ENCODE measurements around the gene ADAMTSL4. TPM values are rescaled to one million over a fixed set of nuclear protein-coding genes. Genes with fewer than 3 reads are reported as not detected.

ADAMTSL4 gene
- total and polyA plus RNA-seq, 4 donors: 5.6 to 12.2 (median 11.5) TPM

DNA sequence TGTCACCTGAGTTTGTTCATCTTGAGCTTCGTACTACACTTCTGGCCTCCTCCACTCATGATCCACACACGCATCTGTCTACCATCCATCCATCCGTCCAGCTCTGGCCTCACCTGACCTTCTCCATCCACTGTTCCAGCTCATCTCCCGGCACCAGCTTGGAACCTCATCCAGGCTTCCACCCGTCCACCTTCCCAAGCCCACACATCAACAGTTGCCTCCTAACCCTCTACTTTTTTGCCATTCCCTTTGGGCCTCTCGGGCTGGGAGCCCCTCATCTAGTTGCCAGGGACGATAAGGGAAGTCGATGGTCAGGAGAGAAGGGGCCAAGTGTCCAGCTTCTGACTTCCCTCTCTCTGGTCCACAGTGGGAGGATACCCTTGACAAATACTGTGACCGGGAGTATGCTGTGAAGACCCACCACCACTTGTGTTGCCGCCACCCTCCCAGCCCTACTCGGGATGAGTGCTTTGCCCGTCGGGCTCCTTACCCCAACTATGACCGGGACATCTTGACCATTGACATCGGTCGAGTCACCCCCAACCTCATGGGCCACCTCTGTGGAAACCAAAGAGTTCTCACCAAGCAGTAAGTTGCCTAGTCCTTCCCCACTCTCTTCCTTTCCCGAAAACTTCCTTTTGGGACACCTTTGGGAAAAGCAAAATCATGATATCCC lies 37.1 kb upstream of the ADAMTSL4 start:
- Histone ChIP-seq H3K27ac (ENCODE audit: low read depth in 1 of 2, low read length in 2 of 2) (no peak overlapping the region), H3K27me3 (ENCODE audit: control insufficient read depth in 4 of 4, insufficient read depth in 4 of 4, low read length in 3 of 4) (no peaks in the 10 kb centered on the region), H3K4me3 (ENCODE audit: low read depth in 1 of 3, low read length in 3 of 3) (no peak overlapping the region), H3K36me3 (ENCODE audit: control insufficient read depth in 4 of 4, insufficient read depth in 3 of 4, low read depth in 1 of 4, low read length in 3 of 4) (peaks cover 0 to 4% (median 3%) of the 10 kb centered on the region in 4 donors), H3K9me3 (ENCODE audit: control insufficient read depth in 4 of 4, low read length in 3 of 4) (no peaks in the 10 kb centered on the region), H3K9ac (ENCODE audit: low read depth in 1 of 2, low read length in 2 of 2) (no peak overlapping the region), H3K4me1 (ENCODE audit: control insufficient read depth in 4 of 4, insufficient read depth in 4 of 4, low read length in 3 of 4) (peaks cover 2 to 17% (median 8%) of the 10 kb centered on the region in 4 donors)
- WGBS: 86% methylated on average over 17 of the region's 17 CpGs
- no peak for DNase-seq (ENCODE audit: low spot score)
- TF ChIP-seq YY1 (IDR thresholded peaks at IDR 0.05) (no peak), FOXA2 (IDR thresholded peaks at IDR 0.05) (no peak), RAD21 (IDR thresholded peaks at IDR 0.05) (no peak), RXRA (IDR thresholded peaks at IDR 0.05) (no peak), JUND (IDR thresholded peaks at IDR 0.05) (no peak), NR2F2 (IDR thresholded peaks at IDR 0.05) (no peak)

- TF ChIP-seq HNF4G (IDR thresholded peaks at IDR 0.05) (no peak), RXRA (IDR thresholded peaks at IDR 0.05) (no peak), RAD21 (IDR thresholded peaks at IDR 0.05) (no peak), FOXA2 (IDR thresholded peaks at IDR 0.05) (no peak)
- TF ChIP-seq, protein P1, sequence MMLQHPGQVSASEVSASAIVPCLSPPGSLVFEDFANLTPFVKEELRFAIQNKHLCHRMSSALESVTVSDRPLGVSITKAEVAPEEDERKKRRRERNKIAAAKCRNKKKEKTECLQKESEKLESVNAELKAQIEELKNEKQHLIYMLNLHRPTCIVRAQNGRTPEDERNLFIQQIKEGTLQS (IDR thresholded peaks at IDR 0.05): no peak
- TF ChIP-seq, protein P2, sequence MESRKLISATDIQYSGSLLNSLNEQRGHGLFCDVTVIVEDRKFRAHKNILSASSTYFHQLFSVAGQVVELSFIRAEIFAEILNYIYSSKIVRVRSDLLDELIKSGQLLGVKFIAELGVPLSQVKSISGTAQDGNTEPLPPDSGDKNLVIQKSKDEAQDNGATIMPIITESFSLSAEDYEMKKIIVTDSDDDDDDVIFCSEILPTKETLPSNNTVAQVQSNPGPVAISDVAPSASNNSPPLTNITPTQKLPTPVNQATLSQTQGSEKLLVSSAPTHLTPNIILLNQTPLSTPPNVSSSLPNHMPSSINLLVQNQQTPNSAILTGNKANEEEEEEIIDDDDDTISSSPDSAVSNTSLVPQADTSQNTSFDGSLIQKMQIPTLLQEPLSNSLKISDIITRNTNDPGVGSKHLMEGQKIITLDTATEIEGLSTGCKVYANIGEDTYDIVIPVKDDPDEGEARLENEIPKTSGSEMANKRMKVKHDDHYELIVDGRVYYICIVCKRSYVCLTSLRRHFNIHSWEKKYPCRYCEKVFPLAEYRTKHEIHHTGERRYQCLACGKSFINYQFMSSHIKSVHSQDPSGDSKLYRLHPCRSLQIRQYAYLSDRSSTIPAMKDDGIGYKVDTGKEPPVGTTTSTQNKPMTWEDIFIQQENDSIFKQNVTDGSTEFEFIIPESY (IDR thresholded peaks at IDR 0.05): no peak
- no peak overlapping the region for H3K4me3 ChIP-seq (ENCODE audit: low read depth in 1 of 3, low read length in 3 of 3)
- no peaks in the 10 kb centered on the region for H3K9me3 ChIP-seq (ENCODE audit: control insufficient read depth in 4 of 4, low read length in 3 of 4)
- no peak overlapping the region for H3K27ac ChIP-seq (ENCODE audit: low read depth in 1 of 2, low read length in 2 of 2)
- peaks cover 2 to 17% (median 9%) of the 10 kb centered on the region in 4 donors for H3K4me1 ChIP-seq (ENCODE audit: control insufficient read depth in 4 of 4, insufficient read depth in 4 of 4, low read length in 3 of 4)
- H3K27me3 ChIP-seq (ENCODE audit: control insufficient read depth in 4 of 4, insufficient read depth in 4 of 4, low read length in 3 of 4): no peaks in the 10 kb centered on the region
- no peak for DNase-seq (ENCODE audit: low spot score)
- whole genome bisulfite sequencing: 85% methylated on average over 2 of the region's 2 CpGs
- H3K36me3 ChIP-seq (ENCODE audit: control insufficient read depth in 4 of 4, insufficient read depth in 3 of 4, low read depth in 1 of 4, low read length in 3 of 4): peaks cover 0 to 3% (median 1%) of the 10 kb centered on the region in 4 donors
- no peak overlapping the region for H3K9ac ChIP-seq (ENCODE audit: low read depth in 1 of 2, low read length in 2 of 2)
These were observed 36.4 kb upstream of the ADAMTSL4 start for GRCh38 chr1:150512846-150513245.

DNA sequence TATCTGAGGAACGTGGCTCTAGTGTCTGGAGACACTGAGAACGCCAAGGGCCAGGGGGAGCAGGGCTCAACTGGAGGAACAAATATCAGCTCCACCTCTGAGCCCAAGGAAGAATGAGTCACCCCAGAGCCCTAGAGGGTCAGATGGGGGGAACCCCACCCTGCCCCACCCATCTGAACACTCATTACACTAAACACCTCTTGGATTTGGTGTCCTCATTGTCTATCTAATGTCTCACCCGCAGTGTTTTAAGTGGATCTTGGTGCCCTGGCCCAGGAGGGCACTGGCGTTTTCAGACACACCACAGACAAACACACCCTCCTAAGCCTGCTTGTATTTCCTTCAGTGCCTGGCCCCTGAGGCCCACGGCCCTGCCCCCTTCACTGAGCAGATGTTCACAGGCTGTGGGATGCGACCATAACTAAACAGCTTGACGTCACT lies 35.8 kb upstream of the ADAMTSL4 start:
- no peak overlapping the region for H3K9ac ChIP-seq (ENCODE audit: low read depth in 1 of 2, low read length in 2 of 2)

More for the DNA sequence above, 35.8 kb upstream of the ADAMTSL4 start:
- peaks cover 0 to 3% (median 0%) of the 10 kb centered on the region in 4 donors for H3K36me3 ChIP-seq (ENCODE audit: control insufficient read depth in 4 of 4, insufficient read depth in 3 of 4, low read depth in 1 of 4, low read length in 3 of 4)
- H3K9me3 ChIP-seq (ENCODE audit: control insufficient read depth in 4 of 4, low read length in 3 of 4): no peaks in the 10 kb centered on the region
- H3K27ac ChIP-seq (ENCODE audit: low read depth in 1 of 2, low read length in 2 of 2): no peak overlapping the region
- peaks cover 2 to 17% (median 9%) of the 10 kb centered on the region in 4 donors for H3K4me1 ChIP-seq (ENCODE audit: control insufficient read depth in 4 of 4, insufficient read depth in 4 of 4, low read length in 3 of 4)
- 88% methylated on average over 7 of the region's 7 CpGs for WGBS
- no peaks in the 10 kb centered on the region for H3K27me3 ChIP-seq (ENCODE audit: control insufficient read depth in 4 of 4, insufficient read depth in 4 of 4, low read length in 3 of 4)
- H3K4me3 ChIP-seq (ENCODE audit: low read depth in 1 of 3, low read length in 3 of 3): no peak overlapping the region
- TF ChIP-seq, protein P2 (IDR thresholded peaks at IDR 0.05): no peak
- TF ChIP-seq REST (IDR thresholded peaks at IDR 0.05) (no peak), HNF4A (conservative IDR thresholded peaks at IDR 0.05) (no peak), JUND (IDR thresholded peaks at IDR 0.05) (no peak), RAD21 (IDR thresholded peaks at IDR 0.05) (no peak), NR2F2 (IDR thresholded peaks at IDR 0.05) (no peak), SP1 (IDR thresholded peaks at IDR 0.05) (no peak), FOXA1 (IDR thresholded peaks at IDR 0.05) (no peak)
- TF ChIP-seq, protein P3, sequence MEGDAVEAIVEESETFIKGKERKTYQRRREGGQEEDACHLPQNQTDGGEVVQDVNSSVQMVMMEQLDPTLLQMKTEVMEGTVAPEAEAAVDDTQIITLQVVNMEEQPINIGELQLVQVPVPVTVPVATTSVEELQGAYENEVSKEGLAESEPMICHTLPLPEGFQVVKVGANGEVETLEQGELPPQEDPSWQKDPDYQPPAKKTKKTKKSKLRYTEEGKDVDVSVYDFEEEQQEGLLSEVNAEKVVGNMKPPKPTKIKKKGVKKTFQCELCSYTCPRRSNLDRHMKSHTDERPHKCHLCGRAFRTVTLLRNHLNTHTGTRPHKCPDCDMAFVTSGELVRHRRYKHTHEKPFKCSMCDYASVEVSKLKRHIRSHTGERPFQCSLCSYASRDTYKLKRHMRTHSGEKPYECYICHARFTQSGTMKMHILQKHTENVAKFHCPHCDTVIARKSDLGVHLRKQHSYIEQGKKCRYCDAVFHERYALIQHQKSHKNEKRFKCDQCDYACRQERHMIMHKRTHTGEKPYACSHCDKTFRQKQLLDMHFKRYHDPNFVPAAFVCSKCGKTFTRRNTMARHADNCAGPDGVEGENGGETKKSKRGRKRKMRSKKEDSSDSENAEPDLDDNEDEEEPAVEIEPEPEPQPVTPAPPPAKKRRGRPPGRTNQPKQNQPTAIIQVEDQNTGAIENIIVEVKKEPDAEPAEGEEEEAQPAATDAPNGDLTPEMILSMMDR (IDR thresholded peaks at IDR 0.05; ENCODE audit: low read depth, low read length, missing input control): no peak
- TF ChIP-seq, protein P1 (IDR thresholded peaks at IDR 0.05): no peak
- no peak for DNase-seq (ENCODE audit: low spot score)

Data from liver (tissue), 9 donors.